Astrocyte of the cerebellum (primary cell): ENCODE results near the gene PRIM2.
"Not testable (repeated sequence)": the region's sequence is repeated elsewhere in the genome, so short reads cannot be mapped to it uniquely, and the experiment has no call there.

Experiments
- DNase-seq: peaks from one replicate; pipeline ENCODE4 v3.0.0-alpha.2; 2011; ENCODE audit warnings: low read depth
- H3K4me3 ChIP-seq: 2 replicates; pipeline ENCODE4 v1.5.1; 2011; ENCODE audit warnings: mild to moderate bottlenecking, low read depth, low read length, moderate library complexity
- in situ Hi-C: cut with HindIII; loops from 2 replicates; pipeline ENCODE4 v1.10.0; 2017; ENCODE audit warnings: low sequenced_read_pairs
- TF ChIP-seq, protein P1 (sequence below): IDR thresholded peaks from 2 replicates; pipeline ENCODE4 v1.5.1; 2012; ENCODE audit warnings: low read length, low read depth, moderate library complexity, mild to moderate bottlenecking; ENCODE audit errors: missing control alignments

PRIM2 gene

DNA sequence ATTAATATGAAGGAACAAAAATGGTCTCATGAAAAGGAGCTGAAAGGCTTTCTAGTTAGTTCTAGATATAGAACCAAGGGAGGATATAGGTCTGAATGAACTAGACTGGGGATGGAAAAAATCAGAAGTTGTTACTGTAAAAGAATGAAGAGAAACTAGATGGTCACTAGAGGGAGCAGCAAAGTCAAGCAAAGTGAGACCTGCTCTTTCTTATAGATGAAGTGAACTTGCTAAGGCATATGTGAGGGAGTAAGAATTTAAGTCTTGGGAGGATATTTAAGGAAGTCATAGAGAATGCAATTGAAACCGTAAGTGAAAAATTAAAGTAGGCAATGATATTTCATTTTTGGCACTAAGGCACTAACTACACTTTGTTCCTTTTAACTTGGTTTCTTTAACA is 218.6 kb downstream of the PRIM2 start:
- H3K4me3 ChIP-seq, in situ Hi-C loops: not testable (repeated sequence)
- DNase-seq = peak; percentile 19
- TF ChIP-seq, protein P1, sequence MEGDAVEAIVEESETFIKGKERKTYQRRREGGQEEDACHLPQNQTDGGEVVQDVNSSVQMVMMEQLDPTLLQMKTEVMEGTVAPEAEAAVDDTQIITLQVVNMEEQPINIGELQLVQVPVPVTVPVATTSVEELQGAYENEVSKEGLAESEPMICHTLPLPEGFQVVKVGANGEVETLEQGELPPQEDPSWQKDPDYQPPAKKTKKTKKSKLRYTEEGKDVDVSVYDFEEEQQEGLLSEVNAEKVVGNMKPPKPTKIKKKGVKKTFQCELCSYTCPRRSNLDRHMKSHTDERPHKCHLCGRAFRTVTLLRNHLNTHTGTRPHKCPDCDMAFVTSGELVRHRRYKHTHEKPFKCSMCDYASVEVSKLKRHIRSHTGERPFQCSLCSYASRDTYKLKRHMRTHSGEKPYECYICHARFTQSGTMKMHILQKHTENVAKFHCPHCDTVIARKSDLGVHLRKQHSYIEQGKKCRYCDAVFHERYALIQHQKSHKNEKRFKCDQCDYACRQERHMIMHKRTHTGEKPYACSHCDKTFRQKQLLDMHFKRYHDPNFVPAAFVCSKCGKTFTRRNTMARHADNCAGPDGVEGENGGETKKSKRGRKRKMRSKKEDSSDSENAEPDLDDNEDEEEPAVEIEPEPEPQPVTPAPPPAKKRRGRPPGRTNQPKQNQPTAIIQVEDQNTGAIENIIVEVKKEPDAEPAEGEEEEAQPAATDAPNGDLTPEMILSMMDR = peak; percentile 31

- in situ Hi-C loops, DNase-seq, H3K4me3 ChIP-seq: not testable (repeated sequence)
Measured at GRCh38 chr6:57537916-57538315, 220.5 kb downstream of the PRIM2 start.

GRCh38 chr6:57551961-57552360 is 234.5 kb downstream of the PRIM2 start:
- in situ Hi-C loops, DNase-seq, H3K4me3 ChIP-seq: not testable (repeated sequence)

DNA sequence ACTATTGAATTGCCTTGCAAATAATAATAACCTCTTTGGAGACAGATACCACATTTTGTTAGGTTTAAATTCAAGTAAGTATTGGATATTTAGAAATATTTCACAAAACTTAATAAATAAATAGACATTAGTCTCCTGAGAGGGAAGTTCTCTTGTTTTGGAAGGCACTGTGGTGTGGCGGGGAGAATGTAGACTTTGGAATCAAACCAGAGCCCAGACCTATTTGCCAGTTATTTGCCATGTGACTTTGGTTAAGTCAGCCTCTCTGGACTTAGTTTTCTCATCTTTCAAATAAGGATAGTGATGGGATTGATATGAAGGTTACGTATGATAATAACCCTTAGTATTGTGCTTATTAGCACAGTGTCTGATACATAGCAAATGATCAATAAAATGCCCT is 240.4 kb downstream of the PRIM2 start:
- DNase-seq, H3K4me3 ChIP-seq, in situ Hi-C loops: not testable (repeated sequence)

- DNase-seq, H3K4me3 ChIP-seq, in situ Hi-C loops: not testable (repeated sequence)
Measured at GRCh38 chr6:57559170-57559569, 241.7 kb downstream of the PRIM2 start.

- in situ Hi-C loops, DNase-seq, H3K4me3 ChIP-seq: not testable (repeated sequence)
Measured at GRCh38 chr6:57562233-57562632, 244.8 kb downstream of the PRIM2 start.

DNA sequence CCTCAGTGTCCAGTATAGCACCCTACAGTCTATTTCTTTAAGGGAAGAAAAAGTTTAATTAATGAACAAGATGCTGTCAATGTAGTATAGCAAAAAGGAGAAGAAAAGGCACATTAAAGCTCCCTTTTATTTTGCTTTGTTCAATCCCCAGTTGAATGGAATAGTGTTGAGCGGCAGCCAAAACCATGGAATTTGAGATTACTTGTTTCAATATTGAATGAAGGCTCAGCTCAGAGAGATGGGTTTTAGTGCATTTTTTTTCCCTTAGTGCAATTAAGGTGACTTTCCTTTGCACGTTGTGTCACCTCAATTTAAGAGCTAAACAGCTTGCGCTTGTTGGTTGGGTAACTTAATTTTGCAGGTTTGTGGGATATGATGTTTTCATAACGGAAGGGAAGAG is 254.7 kb downstream of the PRIM2 start:
- in situ Hi-C loops, H3K4me3 ChIP-seq: not testable (repeated sequence)
- DNase-seq = peak; percentile 0

- in situ Hi-C loops, H3K4me3 ChIP-seq, DNase-seq: not testable (repeated sequence)
Measured at GRCh38 chr6:57572844-57573243, 255.4 kb downstream of the PRIM2 start.

- DNase-seq, in situ Hi-C loops, H3K4me3 ChIP-seq: not testable (repeated sequence)
Measured at GRCh38 chr6:57577023-57577422, 259.6 kb downstream of the PRIM2 start.

GRCh38 chr6:57579489-57579888 is 262.1 kb downstream of the PRIM2 start:
- in situ Hi-C loops, H3K4me3 ChIP-seq, DNase-seq: not testable (repeated sequence)

GRCh38 chr6:57581586-57581985 is 264.2 kb downstream of the PRIM2 start:
- H3K4me3 ChIP-seq, DNase-seq, in situ Hi-C loops: not testable (repeated sequence)

DNA sequence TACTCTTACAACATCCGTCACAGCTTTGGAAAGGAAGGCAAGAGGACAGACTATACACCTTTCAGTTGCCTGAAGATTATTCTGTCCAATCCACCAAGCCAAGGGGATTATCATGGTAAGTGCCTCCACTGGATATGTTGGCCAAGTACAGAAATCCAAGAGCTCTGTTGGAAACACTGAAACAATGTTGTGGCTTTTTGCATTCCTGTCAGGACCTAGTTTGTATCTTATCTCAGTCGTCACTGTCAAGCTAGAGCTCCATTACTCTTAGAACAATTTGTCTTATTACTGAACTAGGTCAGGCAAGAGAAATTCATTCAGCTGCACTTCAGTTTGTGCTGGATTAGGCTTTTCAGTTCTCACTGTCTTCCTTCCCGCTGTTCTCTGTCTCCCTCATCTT is 283.7 kb downstream of the PRIM2 start:
- DNase-seq, H3K4me3 ChIP-seq, in situ Hi-C loops: not testable (repeated sequence)

GRCh38 chr6:57605303-57605702 is 287.9 kb downstream of the PRIM2 start:
- in situ Hi-C loops, DNase-seq, H3K4me3 ChIP-seq: not testable (repeated sequence)

DNA sequence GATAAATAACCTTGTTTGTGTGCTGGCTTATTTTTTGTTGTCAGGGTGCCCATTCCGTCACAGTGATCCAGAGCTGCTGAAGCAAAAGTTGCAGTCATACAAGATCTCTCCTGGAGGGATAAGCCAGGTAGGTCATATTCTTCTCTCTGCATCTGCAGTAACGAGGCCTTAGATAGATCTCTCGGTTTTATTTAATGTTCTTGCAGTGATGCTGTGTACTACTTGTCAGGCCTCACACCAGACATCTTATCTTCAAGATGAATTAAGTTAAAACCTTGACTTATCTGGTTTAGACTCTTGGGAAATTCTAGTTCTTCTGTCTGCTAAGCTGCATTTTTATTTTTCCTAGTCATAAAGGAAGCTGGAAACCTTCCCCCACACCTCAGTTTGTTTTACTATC is 288.9 kb downstream of the PRIM2 start:
- in situ Hi-C loops, DNase-seq, H3K4me3 ChIP-seq: not testable (repeated sequence)

GRCh38 chr6:57610612-57611011 is 293.2 kb downstream of the PRIM2 start:
- DNase-seq, H3K4me3 ChIP-seq, in situ Hi-C loops: not testable (repeated sequence)

DNA sequence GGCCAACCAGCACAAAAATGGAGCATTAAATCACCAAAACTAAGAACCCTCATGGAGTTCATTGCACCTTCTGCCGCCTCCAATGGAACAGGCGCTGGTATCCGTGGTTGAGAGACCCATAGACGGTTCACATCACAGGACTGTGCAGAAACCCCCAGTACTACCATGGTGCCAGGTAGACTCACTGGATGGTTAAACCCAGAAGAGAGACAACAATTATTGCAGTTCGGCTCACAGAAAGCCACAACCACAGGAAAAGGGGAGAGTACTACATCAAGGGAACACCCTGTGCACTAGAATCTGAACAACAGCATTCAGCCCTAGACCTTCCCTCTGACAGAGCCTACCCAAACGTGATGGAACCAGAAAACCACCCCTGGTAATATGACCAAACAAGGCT is 301.5 kb downstream of the PRIM2 start:
- in situ Hi-C loops, H3K4me3 ChIP-seq, DNase-seq: not testable (repeated sequence)

- in situ Hi-C loops, H3K4me3 ChIP-seq, DNase-seq: not testable (repeated sequence)
Measured at GRCh38 chr6:57631773-57632172, 314.3 kb downstream of the PRIM2 start.

DNA sequence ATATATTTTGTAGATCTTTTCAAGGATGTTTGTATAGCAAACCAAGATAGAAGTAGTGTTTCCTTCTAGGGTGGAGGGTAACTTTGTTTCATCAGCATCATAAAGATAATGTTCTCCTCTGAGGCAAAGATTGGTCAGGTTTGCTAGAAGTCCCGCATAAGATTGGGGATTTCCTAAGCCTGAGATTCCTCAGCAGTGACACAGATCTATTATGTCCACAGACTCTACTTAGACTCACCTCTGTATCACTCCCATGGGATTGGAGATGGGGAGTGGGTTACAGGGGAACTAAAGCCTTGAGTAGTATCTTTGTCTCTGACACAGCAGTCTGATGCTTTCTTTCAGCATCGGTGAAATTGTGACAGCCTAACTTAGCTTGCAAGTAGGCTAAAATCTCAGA is 341.1 kb downstream of the PRIM2 start:
- in situ Hi-C loops, H3K4me3 ChIP-seq, DNase-seq: not testable (repeated sequence)
